MM.1S (cell line): ENCODE data around the gene IQGAP1.

Experiments used
- DNase-seq: peaks from one replicate; pipeline ENCODE4 v3.0.0-alpha.2; 2015
- H2AFZ ChIP-seq: fragments of 300-600 bp; sonication (generic); 2 replicates; pipeline ENCODE4 v1.6.0; 2016; ENCODE audit warnings: antibody characterized with exemption, low read length
- H3F3A ChIP-seq: fragments of 300-600 bp; sonication (generic); 2 replicates; pipeline ENCODE4 v1.6.1; 2016; ENCODE audit warnings: mild to moderate bottlenecking, antibody characterized with exemption, low read length, moderate library complexity, mixed read lengths; ENCODE audit not compliant: insufficient read depth
- H3K27ac ChIP-seq: fragments of 300-600 bp; sonication (generic); 2 replicates; pipeline ENCODE4 v1.5.1; 2016; ENCODE audit warnings: mild to moderate bottlenecking, low read length
- H3K27me3 ChIP-seq: fragments of 300-600 bp; sonication (generic); replicated peaks from 2 replicates; pipeline ENCODE4 v1.6.0; 2016; ENCODE audit warnings: low read length; ENCODE audit not compliant: insufficient read depth
- H3K36me3 ChIP-seq: fragments of 300-600 bp; sonication (generic); replicated peaks from 2 replicates; pipeline ENCODE4 v1.6.1; 2016; ENCODE audit warnings: mild to moderate bottlenecking, low read length, mixed read lengths; ENCODE audit not compliant: insufficient read depth
- H3K4me1 ChIP-seq: fragments of 300-600 bp; sonication (generic); 2 replicates; pipeline ENCODE4 v1.6.1; 2016; ENCODE audit warnings: low read length, mixed read lengths
- H3K4me2 ChIP-seq: fragments of 300-600 bp; sonication (generic); 2 replicates; pipeline ENCODE4 v1.6.0; 2016; ENCODE audit warnings: low read depth, low read length
- H3K4me3 ChIP-seq: fragments of 300-600 bp; sonication (generic); 2 replicates; pipeline ENCODE4 v1.5.1; 2016; ENCODE audit warnings: low read length, mixed read lengths
- H3K79me2 ChIP-seq: fragments of 300-600 bp; sonication (generic); 2 replicates; pipeline ENCODE4 v1.6.1; 2016; ENCODE audit warnings: mixed run types, low read length, mixed read lengths
- H3K9ac ChIP-seq: fragments of 300-600 bp; sonication (generic); 2 replicates; pipeline ENCODE4 v1.6.1; 2016; ENCODE audit warnings: low read length, mixed read lengths
- H3K9me2 ChIP-seq: fragments of 300-600 bp; sonication (generic); replicated peaks from 2 replicates; pipeline ENCODE4 v1.6.1; 2016; ENCODE audit warnings: mild to moderate bottlenecking, low read length, mixed read lengths; ENCODE audit not compliant: insufficient read depth
- H3K9me3 ChIP-seq: fragments of 300-600 bp; sonication (generic); replicated peaks from 2 replicates; pipeline ENCODE4 v1.6.1; 2016; ENCODE audit warnings: mild to moderate bottlenecking, low read length, mixed read lengths; ENCODE audit not compliant: insufficient read depth
- H4K20me1 ChIP-seq: fragments of 300-600 bp; sonication (generic); 2 replicates; pipeline ENCODE4 v1.6.1; 2016; ENCODE audit warnings: mild to moderate bottlenecking, low read length, moderate library complexity, mixed read lengths; ENCODE audit not compliant: insufficient read depth
- EZH2 ChIP-seq: fragments of 300-600 bp; sonication (generic); optimal IDR thresholded peaks from 2 replicates; pipeline ENCODE3; 2017; ENCODE audit warnings: low read depth, mild to moderate bottlenecking, antibody characterized with exemption, low read length, mixed read lengths
- EZH2phosphoT487 ChIP-seq: fragments of 300-600 bp; sonication (generic); IDR thresholded peaks from 2 replicates; pipeline ENCODE4 v1.6.1; 2018; ENCODE audit warnings: antibody characterized with exemption, low read length
- TF ChIP-seq, protein P1 (sequence below): fragments of 300-600 bp; sonication (generic); IDR thresholded peaks from 2 replicates; pipeline ENCODE4 v1.5.1; 2016; ENCODE audit warnings: antibody characterized with exemption, low read length, mixed read lengths

Gene IQGAP1

DNA sequence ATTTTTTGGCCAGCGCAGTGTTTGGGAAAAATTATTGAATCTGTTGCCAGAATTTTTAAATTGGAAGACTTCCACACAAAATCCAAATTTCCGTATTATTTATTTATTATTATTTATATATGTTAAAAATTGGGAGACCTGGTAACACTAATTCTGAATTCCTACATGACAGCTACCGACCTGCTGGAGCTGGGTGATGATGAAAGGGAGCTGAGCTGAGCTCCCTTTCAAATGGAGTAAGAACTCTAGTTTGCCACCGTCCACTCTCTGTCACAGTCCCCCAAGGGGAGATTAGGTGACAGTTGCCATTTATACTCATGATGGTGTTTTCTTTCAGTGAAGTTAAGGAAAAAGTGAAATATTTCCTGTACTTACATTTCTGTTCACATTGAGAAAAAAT lies 143.1 kb downstream of the IQGAP1 start:
- H3K9ac ChIP-seq: no peak overlapping the region
- H3K4me3 ChIP-seq: no peak overlapping the region; the same call in 1 of the 2 replicates
- peak overlapping the region; percentile 81; the same call in 1 of the 2 replicates for H3K4me2 ChIP-seq
- no peaks in the 10 kb centered on the region for H3K27me3 ChIP-seq
- H4K20me1 ChIP-seq: no peaks in the 10 kb centered on the region
- H3F3A ChIP-seq: no peaks in the 10 kb centered on the region
- no peak overlapping the region for H2AFZ ChIP-seq
- TF ChIP-seq EZH2 (no peak), EZH2phosphoT487 (no peak)
- TF ChIP-seq, protein P1, sequence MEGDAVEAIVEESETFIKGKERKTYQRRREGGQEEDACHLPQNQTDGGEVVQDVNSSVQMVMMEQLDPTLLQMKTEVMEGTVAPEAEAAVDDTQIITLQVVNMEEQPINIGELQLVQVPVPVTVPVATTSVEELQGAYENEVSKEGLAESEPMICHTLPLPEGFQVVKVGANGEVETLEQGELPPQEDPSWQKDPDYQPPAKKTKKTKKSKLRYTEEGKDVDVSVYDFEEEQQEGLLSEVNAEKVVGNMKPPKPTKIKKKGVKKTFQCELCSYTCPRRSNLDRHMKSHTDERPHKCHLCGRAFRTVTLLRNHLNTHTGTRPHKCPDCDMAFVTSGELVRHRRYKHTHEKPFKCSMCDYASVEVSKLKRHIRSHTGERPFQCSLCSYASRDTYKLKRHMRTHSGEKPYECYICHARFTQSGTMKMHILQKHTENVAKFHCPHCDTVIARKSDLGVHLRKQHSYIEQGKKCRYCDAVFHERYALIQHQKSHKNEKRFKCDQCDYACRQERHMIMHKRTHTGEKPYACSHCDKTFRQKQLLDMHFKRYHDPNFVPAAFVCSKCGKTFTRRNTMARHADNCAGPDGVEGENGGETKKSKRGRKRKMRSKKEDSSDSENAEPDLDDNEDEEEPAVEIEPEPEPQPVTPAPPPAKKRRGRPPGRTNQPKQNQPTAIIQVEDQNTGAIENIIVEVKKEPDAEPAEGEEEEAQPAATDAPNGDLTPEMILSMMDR: no peak
- H3K79me2 ChIP-seq: peaks cover 43% of the 10 kb centered on the region
- no peak for DNase-seq
- H3K27ac ChIP-seq: no peak overlapping the region
- H3K9me2 ChIP-seq: no peaks in the 10 kb centered on the region
- H3K9me3 ChIP-seq: no peaks in the 10 kb centered on the region
- 0 out of 2 replicates have a peak, but pooled peaks cover 7% of the 10 kb centered on the region for H3K4me1 ChIP-seq
- H3K36me3 ChIP-seq: no peaks in the 10 kb centered on the region

DNA sequence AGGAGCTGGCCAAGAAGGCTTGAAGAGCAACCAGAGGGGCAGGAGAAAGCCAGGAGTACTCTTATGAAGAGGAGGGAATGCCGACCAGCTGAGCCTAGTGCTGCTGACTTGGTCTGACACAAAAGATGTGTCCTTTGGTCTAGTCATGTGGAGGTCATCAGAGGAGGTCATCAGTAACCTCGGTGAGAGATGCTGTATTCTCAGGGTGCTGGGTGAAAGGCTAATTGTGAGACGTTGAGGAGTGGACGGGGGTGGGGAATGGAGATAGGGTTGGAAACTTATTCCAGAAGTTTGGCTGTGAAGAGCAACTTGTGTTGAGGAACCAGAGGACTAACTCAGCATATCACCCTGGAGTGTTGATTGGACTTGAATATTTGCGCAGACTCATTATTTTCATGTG lies 147.2 kb downstream of the IQGAP1 start:
- Histone ChIP-seq H3K4me2 (no peak overlapping the region), H3K36me3 (no peaks in the 10 kb centered on the region), H3F3A (no peaks in the 10 kb centered on the region), H3K4me3 (no peak overlapping the region), H3K9me3 (no peaks in the 10 kb centered on the region), H3K9me2 (no peaks in the 10 kb centered on the region), H3K27me3 (no peaks in the 10 kb centered on the region), H3K9ac (no peak overlapping the region), H2AFZ (no peak overlapping the region), H3K27ac (no peak overlapping the region), H3K4me1 (peaks cover 3% of the 10 kb centered on the region; the same call in 1 of the 2 replicates), H3K79me2 (peaks cover 43% of the 10 kb centered on the region), H4K20me1 (no peaks in the 10 kb centered on the region)
- no peak for DNase-seq
- TF ChIP-seq, protein P1: no peak
- TF ChIP-seq EZH2phosphoT487 (no peak), EZH2 (no peak)

DNA sequence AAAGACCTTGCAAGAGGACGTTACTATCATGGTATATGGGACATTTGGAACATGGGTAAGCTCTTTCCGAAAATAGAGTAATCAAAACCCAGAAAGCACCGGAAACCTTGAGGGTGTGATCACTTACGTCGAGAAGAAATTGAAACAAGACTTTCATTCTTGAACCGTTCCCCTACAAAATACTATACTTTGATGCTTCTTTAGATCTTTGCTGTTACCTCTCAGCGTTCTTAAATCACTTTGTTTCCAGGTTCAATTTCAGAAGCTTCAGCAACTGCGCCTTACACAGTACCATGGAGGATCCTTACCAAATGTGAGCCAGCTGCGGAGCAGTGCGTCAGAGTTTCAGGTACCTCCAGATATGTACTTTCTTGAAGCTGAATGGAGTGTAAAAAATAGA lies 151.7 kb downstream of the IQGAP1 start:
- no peak overlapping the region for H3K9ac ChIP-seq
- no peaks in the 10 kb centered on the region for H3K9me2 ChIP-seq
- H3F3A ChIP-seq: no peaks in the 10 kb centered on the region
- no peaks in the 10 kb centered on the region for H3K27me3 ChIP-seq
- peak overlapping the region; percentile 20 for H3K4me2 ChIP-seq
- H3K9me3 ChIP-seq: no peaks in the 10 kb centered on the region
- H3K4me1 ChIP-seq: no peaks in the 10 kb centered on the region; the same call in 1 of the 2 replicates
- no peaks in the 10 kb centered on the region for H3K36me3 ChIP-seq
- no peak overlapping the region for H2AFZ ChIP-seq
- peak overlapping the region; percentile 3; the same call in 1 of the 2 replicates for H3K27ac ChIP-seq
- H3K4me3 ChIP-seq: peak overlapping the region; percentile 4; the same call in 1 of the 2 replicates
- no peak for DNase-seq
- TF ChIP-seq EZH2 (no peak), EZH2phosphoT487 (no peak)
- TF ChIP-seq, protein P1: no peak
- H4K20me1 ChIP-seq: no peaks in the 10 kb centered on the region
- H3K79me2 ChIP-seq: peaks cover 9% of the 10 kb centered on the region
